HepG2 (cell line): ENCODE results near the gene GPBP1.

Source experiments
- ATF2 ChIP-seq: sonication (generic); formaldehyde crosslinking; IDR thresholded peaks from 2 replicates; pipeline ENCODE4 v1.4.0; 2020; ENCODE audit warnings: missing genetic modification reagents
- CTCF ChIP-seq: sonication (generic); formaldehyde crosslinking; IDR thresholded peaks from 2 replicates; pipeline ENCODE4 v1.5.0; 2020; ENCODE audit warnings: mild to moderate bottlenecking, missing genetic modification reagents, moderate library complexity
- ETV6 ChIP-seq: sonication (generic); formaldehyde crosslinking; conservative IDR thresholded peaks from 2 replicates; pipeline ENCODE4 v1.4.0; 2020; ENCODE audit warnings: missing genetic modification reagents
- HNRNPL ChIP-seq: fragments of 200-400 bp; formaldehyde crosslinking; IDR thresholded peaks from 2 replicates; pipeline ENCODE4 v1.6.1; 2017; ENCODE audit warnings: mild to moderate bottlenecking, low read depth, low read length
- KDM1A ChIP-seq: IDR thresholded peaks from 2 replicates; pipeline ENCODE4 v1.6.1; 2016; ENCODE audit warnings: missing compliant biosample characterization
- SP2 ChIP-seq: sonication (generic); formaldehyde crosslinking; IDR thresholded peaks from 2 replicates; pipeline ENCODE4 v1.5.1; 2020; ENCODE audit warnings: mild to moderate bottlenecking, missing genetic modification reagents
- THYN1 ChIP-seq: sonication (generic); formaldehyde crosslinking; IDR thresholded peaks from 2 replicates; pipeline ENCODE4 v1.8.1; 2023; ENCODE audit warnings: low read depth, mild to moderate bottlenecking, moderate library complexity, missing genetic modification reagents, borderline replicate concordance
- ZBTB20 ChIP-seq: sonication (generic); formaldehyde crosslinking; IDR thresholded peaks from 2 replicates; pipeline ENCODE4 v1.8.1; 2023; ENCODE audit warnings: missing genetic modification reagents, low read depth, mild to moderate bottlenecking, borderline replicate concordance
- ZBTB8A ChIP-seq: sonication (generic); formaldehyde crosslinking; IDR thresholded peaks from 2 replicates; pipeline ENCODE4 v1.4.0; 2020; ENCODE audit warnings: mild to moderate bottlenecking, low read depth, missing genetic modification reagents, borderline replicate concordance
- ZNF276 ChIP-seq: sonication (generic); formaldehyde crosslinking; IDR thresholded peaks from 2 replicates; pipeline ENCODE4 v1.4.0; 2020; ENCODE audit warnings: mild to moderate bottlenecking, low read depth, missing genetic modification reagents
- ZNF350 ChIP-seq: sonication (generic); formaldehyde crosslinking; IDR thresholded peaks from 2 replicates; pipeline ENCODE4 v1.4.0; 2020; ENCODE audit warnings: mild to moderate bottlenecking, low read depth, missing genetic modification reagents, borderline replicate concordance
- ZNF766 ChIP-seq: sonication (generic); formaldehyde crosslinking; IDR thresholded peaks from 2 replicates; pipeline ENCODE4 v1.5.0; 2020; ENCODE audit warnings: missing genetic modification reagents, borderline replicate concordance
- ZSCAN22 ChIP-seq: sonication (generic); formaldehyde crosslinking; IDR thresholded peaks from 2 replicates; pipeline ENCODE4 v1.4.0; 2020; ENCODE audit warnings: mild to moderate bottlenecking, missing genetic modification reagents
- TF ChIP-seq, protein P1 (sequence below): sonication (generic); formaldehyde crosslinking; conservative IDR thresholded peaks from 2 replicates; pipeline ENCODE4 v1.4.0; 2020; ENCODE audit warnings: missing genetic modification reagents

GRCh38 chr5:57191986-57192385 is 18.1 kb downstream of the GPBP1 start:
- TF ChIP-seq ETV6 (CRISPR knock-in tag) = no peak
- TF ChIP-seq ZNF276 = no peak
- no peak for TF ChIP-seq ZNF350 (CRISPR knock-in tag)
- TF ChIP-seq ATF2 (CRISPR knock-in tag) = no peak
- no peak for TF ChIP-seq HNRNPL
- TF ChIP-seq KDM1A (CRISPR knock-in tag) = no peak
- no peak for TF ChIP-seq ZBTB20 (CRISPR knock-in tag)
- TF ChIP-seq ZSCAN22 (CRISPR knock-in tag) = no peak
- no peak for TF ChIP-seq CTCF (CRISPR knock-in tag)
- TF ChIP-seq THYN1 = no peak
- no peak for TF ChIP-seq ZNF766 (CRISPR knock-in tag)
- no peak for TF ChIP-seq ZBTB8A (CRISPR knock-in tag)
- TF ChIP-seq, protein P1, sequence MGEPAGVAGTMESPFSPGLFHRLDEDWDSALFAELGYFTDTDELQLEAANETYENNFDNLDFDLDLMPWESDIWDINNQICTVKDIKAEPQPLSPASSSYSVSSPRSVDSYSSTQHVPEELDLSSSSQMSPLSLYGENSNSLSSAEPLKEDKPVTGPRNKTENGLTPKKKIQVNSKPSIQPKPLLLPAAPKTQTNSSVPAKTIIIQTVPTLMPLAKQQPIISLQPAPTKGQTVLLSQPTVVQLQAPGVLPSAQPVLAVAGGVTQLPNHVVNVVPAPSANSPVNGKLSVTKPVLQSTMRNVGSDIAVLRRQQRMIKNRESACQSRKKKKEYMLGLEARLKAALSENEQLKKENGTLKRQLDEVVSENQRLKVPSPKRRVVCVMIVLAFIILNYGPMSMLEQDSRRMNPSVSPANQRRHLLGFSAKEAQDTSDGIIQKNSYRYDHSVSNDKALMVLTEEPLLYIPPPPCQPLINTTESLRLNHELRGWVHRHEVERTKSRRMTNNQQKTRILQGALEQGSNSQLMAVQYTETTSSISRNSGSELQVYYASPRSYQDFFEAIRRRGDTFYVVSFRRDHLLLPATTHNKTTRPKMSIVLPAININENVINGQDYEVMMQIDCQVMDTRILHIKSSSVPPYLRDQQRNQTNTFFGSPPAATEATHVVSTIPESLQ = no peak
- no peak for TF ChIP-seq SP2 (CRISPR knock-in tag)
